ENCODE results near the gene OBSCN.
"Not testable (repeated sequence)": the region's sequence is repeated elsewhere in the genome, so short reads cannot be mapped to it uniquely, and the experiment has no call there.

OBSCN gene

GRCh38 chr1:228217551-228218344 is 9.9 kb downstream of the OBSCN start:
- H3K4me3 ChIP-seq (ENCODE audit: low read depth, low read length), result no peak overlapping the region
- no peaks in the 10 kb centered on the region for H3K4me1 ChIP-seq (ENCODE audit: control insufficient read depth, insufficient read depth, low read length)
- peaks cover 64% of the 10 kb centered on the region for H3K36me3 ChIP-seq (ENCODE audit: control insufficient read depth, insufficient read depth, low read length)
- no peak overlapping the region for H3K27ac ChIP-seq (ENCODE audit: low read depth, low read length)
- H3K27me3 ChIP-seq (ENCODE audit: control insufficient read depth, insufficient read depth, low read length), result no peaks in the 10 kb centered on the region
- no peaks in the 10 kb centered on the region for H3K9me3 ChIP-seq (ENCODE audit: control insufficient read depth, insufficient read depth, low read length)
- H3K9ac ChIP-seq (ENCODE audit: low read depth, low read length), result no peak overlapping the region

DNA sequence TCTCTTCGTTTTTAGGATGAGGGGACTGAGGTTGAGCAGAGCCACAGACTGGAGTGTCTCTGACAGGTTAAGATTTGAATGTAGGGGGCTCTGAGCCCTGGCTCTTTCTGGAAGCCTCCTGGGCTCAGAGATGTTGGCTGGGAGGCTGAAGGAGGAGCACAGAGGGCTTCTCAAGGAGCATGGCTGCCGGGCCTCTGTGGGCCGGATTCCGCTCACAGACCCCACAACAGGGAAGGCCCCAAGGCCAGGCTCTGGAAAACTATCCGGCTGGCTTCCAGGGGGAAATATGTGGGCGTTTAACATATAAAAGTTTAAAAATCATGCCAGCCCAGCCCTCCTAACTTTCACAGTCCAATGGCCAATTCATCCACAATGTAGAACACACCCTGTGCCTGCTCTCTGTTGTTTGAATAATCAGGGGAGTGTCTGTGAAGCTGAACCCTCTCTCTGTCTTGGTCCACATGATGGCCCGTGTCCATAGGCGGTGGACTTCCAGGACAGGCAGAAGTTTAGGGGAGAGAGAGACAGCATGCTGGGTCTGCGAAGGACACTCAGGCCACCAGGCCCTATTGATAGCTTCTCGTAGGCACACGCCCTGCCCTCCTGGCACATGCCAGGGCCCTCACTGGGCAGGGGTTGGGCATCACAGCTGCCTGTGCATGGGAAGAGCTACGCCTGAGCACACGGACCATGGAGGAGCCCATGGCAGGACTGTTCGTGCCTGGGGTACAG is 10.8 kb downstream of the OBSCN start:
- peaks cover 66% of the 10 kb centered on the region for H3K36me3 ChIP-seq (ENCODE audit: control insufficient read depth, insufficient read depth, low read length)
- H3K9me3 ChIP-seq (ENCODE audit: control insufficient read depth, insufficient read depth, low read length), result no peaks in the 10 kb centered on the region
- no peaks in the 10 kb centered on the region for H3K27me3 ChIP-seq (ENCODE audit: control insufficient read depth, insufficient read depth, low read length)
- no peak overlapping the region for H3K4me3 ChIP-seq (ENCODE audit: low read depth, low read length)
- H3K9ac ChIP-seq (ENCODE audit: low read depth, low read length), result no peak overlapping the region
- no peaks in the 10 kb centered on the region for H3K4me1 ChIP-seq (ENCODE audit: control insufficient read depth, insufficient read depth, low read length)
- no peak overlapping the region for H3K27ac ChIP-seq (ENCODE audit: low read depth, low read length)

DNA sequence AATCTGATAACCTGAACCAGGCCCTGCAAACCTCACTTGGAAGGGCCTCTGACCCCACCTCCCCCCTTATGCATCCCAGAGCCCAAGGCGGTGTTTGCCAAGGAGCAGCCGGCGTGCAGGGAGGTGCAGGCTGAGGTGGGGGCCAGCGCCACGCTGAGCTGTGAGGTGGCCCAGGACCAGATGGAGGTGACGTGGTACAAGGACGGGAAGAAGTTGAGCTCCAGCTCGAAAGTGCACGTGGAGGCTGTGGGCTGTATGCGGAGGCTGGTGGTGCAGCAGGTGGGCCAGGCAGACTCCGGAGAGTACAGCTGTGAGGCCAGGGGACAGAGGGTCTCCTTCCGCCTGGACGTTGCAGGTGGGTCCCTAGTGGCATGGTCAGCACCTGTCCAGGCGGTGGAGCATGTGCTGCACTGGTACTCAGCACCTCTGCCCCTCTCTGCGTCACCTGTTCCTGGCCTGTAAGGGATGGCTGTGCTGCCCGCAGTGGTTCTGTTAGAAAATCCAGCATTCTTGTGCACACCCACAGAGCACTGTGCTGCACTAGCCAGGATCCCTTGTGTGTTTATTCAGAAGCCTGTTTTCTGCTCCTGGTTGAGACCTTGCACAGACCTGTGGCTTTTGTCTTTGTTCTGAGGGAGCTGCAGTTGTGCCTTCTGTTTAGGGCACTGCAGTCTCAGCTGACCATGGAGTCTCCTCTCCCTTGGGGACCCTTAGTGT is 11.6 kb downstream of the OBSCN start:
- H3K27me3 ChIP-seq (ENCODE audit: control insufficient read depth, insufficient read depth, low read length), result no peaks in the 10 kb centered on the region
- peaks cover 70% of the 10 kb centered on the region for H3K36me3 ChIP-seq (ENCODE audit: control insufficient read depth, insufficient read depth, low read length)
- no peak overlapping the region for H3K4me3 ChIP-seq (ENCODE audit: low read depth, low read length)
- no peaks in the 10 kb centered on the region for H3K4me1 ChIP-seq (ENCODE audit: control insufficient read depth, insufficient read depth, low read length)
- H3K27ac ChIP-seq (ENCODE audit: low read depth, low read length), result no peak overlapping the region
- H3K9me3 ChIP-seq (ENCODE audit: control insufficient read depth, insufficient read depth, low read length), result no peaks in the 10 kb centered on the region
- no peak overlapping the region for H3K9ac ChIP-seq (ENCODE audit: low read depth, low read length)

DNA sequence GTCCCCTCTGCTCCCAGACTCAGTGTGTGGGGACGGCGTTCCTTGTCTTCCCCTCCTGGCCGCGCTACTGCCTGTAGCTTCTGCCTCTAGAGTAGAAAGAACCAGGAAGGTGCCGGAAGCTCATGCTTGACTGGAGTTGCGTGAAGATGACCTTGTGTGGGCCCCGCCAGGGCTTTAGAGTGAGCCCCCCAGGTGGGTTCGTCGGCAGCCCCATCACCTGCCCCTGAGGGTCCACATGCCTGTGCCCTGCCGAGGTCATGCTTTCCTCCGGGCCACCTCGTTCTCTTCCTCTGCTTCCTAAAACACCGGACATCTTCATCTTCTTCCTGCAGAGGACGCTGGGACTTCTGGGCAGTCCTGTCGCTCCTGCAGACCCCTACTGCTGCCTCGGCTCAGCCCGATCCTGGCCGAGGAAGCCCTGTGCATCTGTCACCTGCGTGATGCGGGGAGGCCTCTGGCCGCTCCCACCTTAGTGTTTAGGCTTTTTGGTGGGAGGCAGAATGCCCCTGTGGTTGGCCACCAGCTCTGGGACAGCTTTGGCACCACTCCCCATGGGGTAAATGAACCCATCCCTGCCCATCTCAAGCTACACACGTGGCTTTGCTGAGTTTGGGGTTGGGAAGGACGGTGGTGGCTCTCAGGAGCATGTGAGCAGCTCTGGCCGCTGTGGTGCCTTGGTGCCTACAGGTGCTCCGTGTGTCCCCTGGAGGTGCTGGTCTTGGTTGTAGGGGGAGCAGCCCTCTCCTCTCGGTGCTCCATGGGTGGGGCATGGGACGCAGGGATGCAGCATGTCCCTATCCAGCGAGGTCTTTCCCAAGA is 12.3 kb downstream of the OBSCN start:
- no peaks in the 10 kb centered on the region for H3K4me1 ChIP-seq (ENCODE audit: control insufficient read depth, insufficient read depth, low read length)
- H3K4me3 ChIP-seq (ENCODE audit: low read depth, low read length), result no peak overlapping the region
- no peak overlapping the region for H3K27ac ChIP-seq (ENCODE audit: low read depth, low read length)
- H3K9me3 ChIP-seq (ENCODE audit: control insufficient read depth, insufficient read depth, low read length), result no peaks in the 10 kb centered on the region
- peaks cover 73% of the 10 kb centered on the region for H3K36me3 ChIP-seq (ENCODE audit: control insufficient read depth, insufficient read depth, low read length)
- H3K9ac ChIP-seq (ENCODE audit: low read depth, low read length), result no peak overlapping the region
- H3K27me3 ChIP-seq (ENCODE audit: control insufficient read depth, insufficient read depth, low read length), result no peaks in the 10 kb centered on the region

- H3K27me3 ChIP-seq (ENCODE audit: control insufficient read depth, insufficient read depth, low read length); H3K27ac ChIP-seq (ENCODE audit: low read depth, low read length); H3K4me1 ChIP-seq (ENCODE audit: control insufficient read depth, insufficient read depth, low read length); H3K9ac ChIP-seq (ENCODE audit: low read depth, low read length); H3K4me3 ChIP-seq (ENCODE audit: low read depth, low read length); H3K9me3 ChIP-seq (ENCODE audit: control insufficient read depth, insufficient read depth, low read length): not testable (repeated sequence)
- H3K36me3 ChIP-seq (ENCODE audit: control insufficient read depth, insufficient read depth, low read length), result peaks cover 73% of the 10 kb centered on the region
Measured at GRCh38 chr1:228221097-228221496, 13.3 kb downstream of the OBSCN start.

DNA sequence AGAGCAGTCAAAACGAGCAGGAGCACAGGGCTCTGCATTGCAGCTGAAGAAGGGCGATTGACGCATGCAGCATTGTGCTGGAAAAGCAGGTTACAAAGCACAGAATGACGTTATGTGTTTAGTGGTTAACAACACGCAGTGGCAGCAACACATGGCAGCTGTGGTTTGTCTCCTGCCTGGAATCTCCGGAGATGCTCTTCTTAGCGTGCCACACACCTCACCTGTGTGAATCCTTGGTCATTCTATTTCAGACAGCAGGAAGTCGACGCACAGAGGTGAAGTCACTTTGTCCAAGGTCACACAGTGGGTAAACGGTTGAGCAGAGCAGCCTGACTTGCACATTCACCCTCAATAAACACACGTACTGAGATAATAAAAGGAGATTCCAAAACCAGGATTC is 14.7 kb downstream of the OBSCN start:
- Histone ChIP-seq H3K4me3 (ENCODE audit: low read depth, low read length) (no peak overlapping the region), H3K9ac (ENCODE audit: low read depth, low read length) (no peak overlapping the region), H3K9me3 (ENCODE audit: control insufficient read depth, insufficient read depth, low read length) (no peaks in the 10 kb centered on the region), H3K27ac (ENCODE audit: low read depth, low read length) (no peak overlapping the region), H3K36me3 (ENCODE audit: control insufficient read depth, insufficient read depth, low read length) (peaks cover 68% of the 10 kb centered on the region), H3K27me3 (ENCODE audit: control insufficient read depth, insufficient read depth, low read length) (no peaks in the 10 kb centered on the region), H3K4me1 (ENCODE audit: control insufficient read depth, insufficient read depth, low read length) (no peaks in the 10 kb centered on the region)

DNA sequence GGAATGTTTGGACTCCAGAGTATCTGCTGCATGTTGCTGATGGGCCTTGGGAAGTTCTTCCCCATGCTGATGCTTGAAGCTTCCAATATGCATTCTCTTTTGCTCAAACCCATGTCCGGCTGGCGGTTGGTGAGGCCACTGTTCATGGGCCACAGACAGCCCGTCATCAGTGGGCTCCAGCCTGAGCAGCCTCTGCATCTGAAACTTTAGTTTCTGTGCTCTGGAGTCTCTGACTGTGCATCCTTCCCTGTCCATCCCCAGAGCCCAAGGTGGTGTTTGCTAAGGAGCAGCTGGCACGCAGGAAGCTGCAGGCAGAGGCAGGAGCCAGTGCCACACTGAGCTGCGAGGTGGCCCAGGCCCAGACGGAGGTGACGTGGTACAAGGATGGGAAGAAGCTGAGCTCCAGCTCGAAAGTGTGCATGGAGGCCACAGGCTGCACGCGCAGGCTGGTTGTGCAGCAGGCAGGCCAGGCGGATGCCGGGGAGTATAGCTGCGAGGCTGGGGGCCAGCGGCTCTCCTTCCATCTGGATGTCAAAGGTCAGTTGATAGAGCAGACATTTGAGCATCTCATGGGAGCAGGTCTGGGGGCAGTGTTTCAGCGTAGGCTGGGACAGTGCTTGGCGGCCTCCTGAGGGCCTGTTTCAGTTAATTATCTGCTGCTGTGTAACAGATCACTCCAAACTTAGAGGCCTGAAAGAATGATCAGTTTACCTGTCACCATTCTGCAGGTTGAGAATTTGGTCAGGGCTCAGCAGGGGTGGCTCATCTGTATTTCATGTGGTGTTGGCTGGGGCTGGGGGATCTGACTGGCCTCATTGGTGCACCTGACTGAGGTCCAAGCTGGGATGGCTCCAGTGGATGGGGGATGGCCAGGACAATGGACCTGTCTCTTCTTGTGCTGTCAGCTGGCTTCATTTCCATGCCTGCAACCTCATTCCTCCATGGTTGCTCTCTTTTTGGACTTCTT is 16.6 kb downstream of the OBSCN start:
- Histone ChIP-seq H3K9me3 (ENCODE audit: control insufficient read depth, insufficient read depth, low read length) (no peaks in the 10 kb centered on the region), H3K36me3 (ENCODE audit: control insufficient read depth, insufficient read depth, low read length) (peaks cover 61% of the 10 kb centered on the region), H3K27me3 (ENCODE audit: control insufficient read depth, insufficient read depth, low read length) (no peaks in the 10 kb centered on the region), H3K27ac (ENCODE audit: low read depth, low read length) (no peak overlapping the region), H3K4me3 (ENCODE audit: low read depth, low read length) (no peak overlapping the region), H3K9ac (ENCODE audit: low read depth, low read length) (no peak overlapping the region), H3K4me1 (ENCODE audit: control insufficient read depth, insufficient read depth, low read length) (no peaks in the 10 kb centered on the region)

GRCh38 chr1:228225165-228225710 is 17.4 kb downstream of the OBSCN start:
- Histone ChIP-seq H3K9ac (ENCODE audit: low read depth, low read length) (no peak overlapping the region), H3K27ac (ENCODE audit: low read depth, low read length) (no peak overlapping the region), H3K4me3 (ENCODE audit: low read depth, low read length) (no peak overlapping the region), H3K9me3 (ENCODE audit: control insufficient read depth, insufficient read depth, low read length) (no peaks in the 10 kb centered on the region), H3K36me3 (ENCODE audit: control insufficient read depth, insufficient read depth, low read length) (peaks cover 59% of the 10 kb centered on the region), H3K27me3 (ENCODE audit: control insufficient read depth, insufficient read depth, low read length) (no peaks in the 10 kb centered on the region), H3K4me1 (ENCODE audit: control insufficient read depth, insufficient read depth, low read length) (no peaks in the 10 kb centered on the region)

- no peak overlapping the region for H3K27ac ChIP-seq (ENCODE audit: low read depth, low read length)
- no peaks in the 10 kb centered on the region for H3K27me3 ChIP-seq (ENCODE audit: control insufficient read depth, insufficient read depth, low read length)
- peaks cover 61% of the 10 kb centered on the region for H3K36me3 ChIP-seq (ENCODE audit: control insufficient read depth, insufficient read depth, low read length)
- H3K4me1 ChIP-seq (ENCODE audit: control insufficient read depth, insufficient read depth, low read length), result no peaks in the 10 kb centered on the region
- H3K9me3 ChIP-seq (ENCODE audit: control insufficient read depth, insufficient read depth, low read length), result no peaks in the 10 kb centered on the region
- H3K9ac ChIP-seq (ENCODE audit: low read depth, low read length), result no peak overlapping the region
- no peak overlapping the region for H3K4me3 ChIP-seq (ENCODE audit: low read depth, low read length)
Measured at GRCh38 chr1:228225740-228226139, 17.9 kb downstream of the OBSCN start.

All from HUES48 (cell line).